Kidney tubule cell (primary cell): Measurements from ENCODE around the gene LCE1B.

Experiments used
- DNase-seq: peaks from one replicate; pipeline ENCODE4 v3.0.0-alpha.2; 2018; ENCODE audit warnings: low spot score

Gene LCE1B

DNA sequence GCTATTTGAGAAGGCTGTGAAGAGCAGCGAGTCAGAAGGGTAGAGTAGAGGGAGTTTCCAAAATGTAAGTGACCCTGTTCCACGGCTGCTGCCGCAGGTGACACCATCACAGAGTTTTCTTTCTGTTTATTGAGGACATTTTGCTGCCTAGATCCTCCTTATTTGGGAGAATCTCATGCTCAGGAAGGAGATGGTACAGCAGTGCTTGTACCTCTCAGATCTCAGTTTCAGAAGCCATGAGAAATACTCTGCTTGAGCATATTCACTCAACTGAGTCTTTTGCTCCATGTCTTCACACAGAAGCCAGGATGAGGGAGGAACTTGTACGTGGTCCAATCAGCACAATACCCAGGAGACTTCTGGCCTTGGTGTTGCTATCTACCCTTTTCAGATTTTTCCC lies 49.6 kb downstream of the LCE1B start:
- DNase-seq = no peak
